ENCODE data around the gene MUS81. TPM values are rescaled to one million over a fixed set of nuclear protein-coding genes. Genes with fewer than 3 reads are reported as not detected.
A peak's percentile ranks its signal among the peaks of the same experiment; 100 is the strongest.

Gene MUS81
- total RNA-seq, 2 donors from 2014 or later: 41.8 to 48.2 TPM

DNA sequence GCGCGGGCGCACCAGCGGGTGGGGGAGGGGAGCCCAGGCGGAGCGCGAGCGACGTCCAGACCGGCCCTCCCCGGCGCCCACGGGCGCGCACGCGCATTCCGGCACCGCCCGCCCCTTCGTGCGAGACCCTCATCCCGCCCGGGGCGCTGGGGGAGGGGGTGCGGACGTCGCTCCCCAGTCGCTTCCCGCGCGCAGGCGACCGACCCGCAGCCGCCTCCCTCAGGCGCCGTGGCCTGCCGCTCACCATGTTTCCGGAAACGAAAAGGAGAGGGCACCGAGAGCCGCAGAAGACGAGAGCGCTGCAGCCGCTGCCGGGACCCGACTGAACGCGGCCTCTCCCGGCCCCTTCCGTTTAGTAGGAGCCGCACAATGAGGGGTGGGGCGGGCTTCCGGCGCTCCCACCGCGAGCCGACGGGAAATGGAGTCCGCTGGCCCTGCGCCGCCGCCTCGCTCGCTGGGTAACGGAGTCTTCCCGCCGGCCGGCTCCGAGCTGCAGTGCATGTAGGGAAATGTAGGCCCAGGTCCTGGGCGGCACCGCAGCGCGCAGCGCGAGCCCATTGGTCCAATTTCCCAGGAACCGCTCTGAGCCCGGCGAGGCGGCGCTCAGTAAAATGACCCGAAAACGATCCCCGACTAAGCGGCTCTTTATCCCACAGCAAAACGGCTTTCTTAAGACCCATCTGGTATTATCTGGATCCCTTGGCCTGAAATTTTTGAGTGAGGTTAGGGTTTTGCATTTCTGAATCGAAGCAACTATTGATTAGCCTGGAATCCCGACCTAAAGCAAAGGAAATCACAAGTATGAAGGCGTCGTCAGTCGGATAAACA is 2.2 kb upstream of the MUS81 start, which contains the start of gene CFL1:
Gene CFL1, minus strand, starts transcription at position 328 of the 828 bp plus-strand sequence. Its CDS starts 81 bp downstream, at position 247.
- DNase-seq (ENCODE audit: low spot score): peak; percentile 100
- intact Hi-C loops (cut with DNase I): no loop called here

DNA sequence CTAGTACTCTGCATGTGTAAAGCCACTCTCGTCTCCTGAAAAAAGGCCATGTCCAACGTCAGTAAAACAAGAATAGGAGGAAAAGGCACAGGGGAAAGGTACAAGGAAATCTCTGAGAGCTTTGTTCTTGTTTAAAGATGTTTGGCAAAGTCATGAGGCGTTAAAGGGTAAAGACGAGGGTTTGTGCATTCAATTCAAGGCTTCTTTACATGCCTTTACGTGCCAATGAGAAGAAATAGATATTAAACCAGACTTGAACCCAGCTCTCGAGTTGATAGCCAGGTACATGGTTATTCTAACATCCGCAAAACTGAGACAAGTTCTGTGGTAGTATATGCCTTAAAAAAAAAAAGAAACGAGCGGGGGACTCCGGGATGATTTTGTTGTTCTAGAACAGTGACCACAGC is 1.5 kb upstream of the MUS81 start:
- intact Hi-C loops (cut with DNase I): no loop called here
- DNase-seq (ENCODE audit: low spot score): no peak

DNA sequence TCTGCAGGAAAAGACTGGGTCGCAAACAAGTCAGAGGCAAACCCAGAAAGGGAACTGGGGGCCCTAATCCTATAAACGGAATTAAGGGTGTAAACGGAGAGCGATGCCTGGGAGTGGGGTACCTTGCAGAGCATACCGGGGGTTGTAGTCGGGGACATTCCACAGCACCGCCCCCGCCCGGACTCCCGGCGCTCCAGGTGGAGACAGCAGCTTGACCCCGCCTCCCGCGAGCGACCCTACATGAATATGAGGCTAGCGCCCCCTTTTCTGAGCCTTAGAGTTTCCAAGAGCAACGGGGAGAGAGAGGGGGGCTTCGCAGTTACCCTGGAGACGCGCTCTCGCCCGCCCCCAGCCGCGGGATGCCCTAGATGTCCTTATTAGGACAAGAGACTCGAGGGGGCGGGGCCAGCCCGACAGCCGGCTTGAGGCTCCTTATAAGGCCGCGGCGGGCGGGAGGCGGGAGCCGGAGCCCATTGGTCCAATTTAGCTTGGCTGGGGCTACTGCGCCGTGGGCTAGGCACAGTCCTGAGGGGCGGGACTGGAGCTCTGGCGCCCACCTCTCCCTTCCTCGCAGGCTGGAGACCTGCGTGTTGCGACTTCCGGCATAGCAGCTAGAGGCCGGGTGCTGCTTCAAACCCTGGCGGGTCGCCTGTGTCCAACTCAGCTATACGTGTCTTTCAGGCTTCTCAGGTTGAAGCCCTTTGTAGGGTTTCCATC is 980 bp upstream of the MUS81 start:
- intact Hi-C loops (cut with DNase I): no loop called here
- peak; percentile 100 for DNase-seq (ENCODE audit: low spot score)

DNA sequence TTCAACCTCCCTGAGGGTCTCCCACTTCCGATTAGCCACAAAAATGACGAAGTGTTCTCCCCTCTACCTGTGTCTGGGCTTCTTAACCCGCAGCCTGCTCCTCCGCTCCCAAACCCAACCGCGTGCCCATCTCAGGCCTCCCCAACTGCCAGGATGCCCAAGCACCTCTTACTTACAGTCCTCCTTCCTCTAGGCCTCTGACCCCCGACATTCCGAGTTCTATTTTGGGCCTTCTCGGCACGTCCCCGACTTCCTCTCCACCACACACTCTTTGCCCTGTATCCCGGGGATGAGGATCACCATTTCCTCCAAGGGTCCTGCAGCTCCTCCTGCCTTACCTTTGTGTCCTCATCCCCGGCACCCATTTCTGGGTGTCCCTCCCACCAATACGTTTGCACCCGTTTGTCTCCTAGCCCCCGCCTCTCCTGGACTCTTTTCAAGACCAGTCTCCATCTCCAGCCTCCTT is 388 bp upstream of the MUS81 start:
- no peak for DNase-seq (ENCODE audit: low spot score)
- intact Hi-C loops (cut with DNase I): no loop called here

DNA sequence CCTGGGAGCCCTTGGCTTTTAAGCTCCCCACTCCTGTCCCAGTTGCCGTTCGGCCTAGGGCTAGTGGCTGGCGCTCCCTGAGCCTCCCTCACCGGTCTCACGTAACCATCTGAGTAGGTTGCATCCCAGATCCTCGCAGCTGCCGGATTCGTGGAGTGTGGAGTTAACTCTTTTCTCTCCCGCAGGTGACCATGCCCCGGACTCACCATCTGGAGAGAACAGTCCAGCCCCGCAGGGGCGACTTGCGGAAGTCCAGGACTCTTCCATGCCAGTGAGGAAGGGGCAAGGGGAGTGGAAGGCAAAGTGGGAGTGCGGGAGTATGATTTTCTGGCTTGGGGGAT is 902 bp downstream of the MUS81 start:
- DNase-seq (ENCODE audit: low spot score): no peak
- intact Hi-C loops (cut with DNase I): no loop called here

DNA sequence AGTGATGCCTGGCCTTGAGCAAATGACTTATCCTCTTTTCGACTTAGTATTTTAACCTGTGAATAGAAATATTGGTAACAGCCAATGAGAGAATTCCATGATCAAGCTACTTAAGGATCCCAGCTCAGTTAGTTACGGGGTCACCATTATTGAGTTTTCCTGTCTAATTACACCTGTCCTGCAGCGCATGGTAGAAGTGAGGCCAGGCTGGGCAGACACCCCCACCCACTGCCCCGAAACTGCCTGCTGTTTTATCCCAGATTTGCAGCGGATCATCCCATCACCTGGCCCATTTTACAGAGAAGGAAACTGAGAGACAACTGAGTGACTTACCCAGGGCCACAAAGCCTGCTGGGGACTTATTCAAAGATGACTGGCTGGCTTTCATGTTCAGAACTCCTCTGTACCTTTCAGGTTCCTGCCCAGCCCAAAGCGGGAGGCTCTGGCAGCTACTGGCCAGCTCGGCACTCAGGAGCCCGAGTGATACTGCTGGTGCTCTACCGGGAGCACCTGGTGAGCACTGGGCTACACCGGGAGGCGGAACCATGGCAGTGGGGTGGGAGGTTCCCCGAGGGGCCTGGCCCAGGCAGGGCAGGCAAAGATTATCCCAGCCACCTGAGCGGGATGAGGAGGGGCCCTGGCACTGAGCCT is 1.4 kb downstream of the MUS81 start:
- intact Hi-C loops (cut with DNase I): no loop called here
- DNase-seq (ENCODE audit: low spot score): peak; percentile 51

DNA sequence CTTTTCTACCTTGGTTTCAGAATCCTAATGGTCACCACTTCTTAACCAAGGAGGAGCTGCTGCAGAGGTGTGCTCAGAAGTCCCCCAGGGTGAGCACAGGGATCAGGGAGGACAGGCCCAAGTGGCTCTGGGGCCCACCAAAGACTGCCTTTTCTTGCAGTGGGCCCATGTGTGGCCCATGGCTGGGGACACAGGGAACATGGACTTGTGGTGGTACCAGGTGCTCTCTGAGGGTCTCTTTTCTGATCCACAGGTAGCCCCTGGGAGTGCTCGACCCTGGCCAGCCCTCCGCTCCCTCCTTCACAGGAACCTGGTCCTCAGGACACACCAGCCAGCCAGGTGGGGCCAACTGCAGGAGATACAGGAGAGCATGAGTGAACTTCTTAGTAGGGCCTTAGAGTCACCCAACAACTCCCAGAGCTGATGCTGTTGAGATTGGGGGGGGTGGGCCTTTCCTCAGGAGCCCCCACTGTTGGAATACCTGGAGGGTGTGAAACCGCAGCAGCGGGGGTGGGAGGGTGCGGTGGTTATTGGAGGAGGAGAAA is 2.0 kb downstream of the MUS81 start:
- intact Hi-C loops (cut with DNase I): no loop called here
- no peak for DNase-seq (ENCODE audit: low spot score)

DNA sequence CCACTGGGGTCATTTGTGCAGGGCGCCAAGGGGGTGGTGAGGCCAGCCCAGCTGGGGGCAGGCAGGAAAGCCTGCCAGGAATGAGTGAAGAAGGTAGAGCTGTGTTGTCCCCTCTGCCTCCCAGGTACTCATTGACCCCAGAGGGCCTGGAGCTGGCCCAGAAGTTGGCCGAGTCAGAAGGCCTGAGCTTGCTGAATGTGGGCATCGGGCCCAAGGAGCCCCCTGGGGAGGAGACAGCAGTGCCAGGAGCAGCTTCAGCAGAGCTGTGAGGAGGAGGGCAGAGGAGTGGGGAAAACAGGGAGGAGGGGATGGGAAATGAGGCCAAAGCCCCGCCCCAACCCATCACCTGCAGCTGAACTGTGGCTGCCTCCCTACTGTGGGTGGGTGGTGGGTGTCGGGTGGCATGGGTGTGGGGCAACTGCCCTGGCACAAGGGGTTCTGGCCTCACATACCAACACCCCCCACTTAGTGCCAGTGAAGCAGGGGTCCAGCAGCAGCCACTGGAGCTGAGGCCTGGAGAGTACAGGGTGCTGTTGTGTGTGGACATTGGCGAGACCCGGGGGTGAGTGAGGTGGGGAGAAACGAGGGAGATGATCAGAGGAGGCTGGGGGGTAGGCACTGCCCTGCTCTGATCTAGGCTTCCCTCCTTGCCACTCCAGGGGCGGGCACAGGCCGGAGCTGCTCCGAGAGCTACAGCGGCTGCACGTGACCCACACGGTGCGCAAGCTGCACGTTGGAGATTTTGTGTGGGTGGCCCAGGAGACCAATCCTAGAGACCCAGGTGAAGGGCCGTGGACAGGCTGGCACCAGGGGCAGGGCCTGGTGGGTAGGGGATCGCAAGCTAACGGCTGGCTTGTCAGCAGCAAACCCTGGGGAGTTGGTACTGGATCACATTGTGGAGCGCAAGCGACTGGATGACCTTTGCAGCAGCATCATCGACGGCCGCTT is 3.0 kb downstream of the MUS81 start:
- peak; percentile 75 for DNase-seq (ENCODE audit: low spot score)
- intact Hi-C loops (cut with DNase I): no loop called here

DNA sequence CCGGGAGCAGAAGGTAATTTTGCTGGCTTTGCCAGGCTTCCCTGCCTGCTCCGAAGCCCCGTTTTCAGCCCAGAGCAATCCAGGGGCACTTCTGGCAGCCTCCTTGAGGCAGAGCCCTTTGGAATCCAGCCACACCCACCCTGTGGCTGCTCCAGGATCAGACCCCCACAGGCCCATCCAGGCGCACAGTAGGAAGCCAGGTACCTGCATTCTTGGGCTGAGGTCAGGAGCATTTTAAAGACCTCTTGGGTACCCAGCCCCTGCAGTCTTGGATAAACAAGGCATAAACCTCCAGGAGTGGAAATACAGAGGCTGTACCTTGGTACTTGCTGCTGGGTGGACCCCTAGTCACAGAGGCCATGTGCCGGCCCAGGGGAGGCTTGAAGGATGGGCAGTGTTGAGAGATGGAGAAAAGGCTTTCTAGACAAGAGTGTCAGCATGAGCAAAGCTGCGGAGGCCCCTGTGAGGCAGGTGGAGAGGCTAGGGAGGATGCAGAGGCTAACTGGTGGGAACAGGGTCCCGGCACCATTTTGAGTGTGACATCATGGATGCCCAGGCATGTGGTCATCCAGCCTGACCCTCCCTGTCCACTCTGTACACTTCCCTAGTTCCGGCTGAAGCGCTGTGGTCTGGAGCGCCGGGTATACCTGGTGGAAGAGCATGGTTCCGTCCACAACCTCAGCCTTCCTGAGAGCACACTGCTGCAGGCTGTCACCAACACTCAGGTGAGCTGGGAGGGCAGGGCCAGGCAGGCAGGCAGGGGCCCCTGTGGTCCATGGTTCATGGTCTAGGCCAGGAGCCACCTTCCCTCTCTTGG is 3.9 kb downstream of the MUS81 start:
- intact Hi-C loops (cut with DNase I): no loop called here
- no peak for DNase-seq (ENCODE audit: low spot score)

DNA sequence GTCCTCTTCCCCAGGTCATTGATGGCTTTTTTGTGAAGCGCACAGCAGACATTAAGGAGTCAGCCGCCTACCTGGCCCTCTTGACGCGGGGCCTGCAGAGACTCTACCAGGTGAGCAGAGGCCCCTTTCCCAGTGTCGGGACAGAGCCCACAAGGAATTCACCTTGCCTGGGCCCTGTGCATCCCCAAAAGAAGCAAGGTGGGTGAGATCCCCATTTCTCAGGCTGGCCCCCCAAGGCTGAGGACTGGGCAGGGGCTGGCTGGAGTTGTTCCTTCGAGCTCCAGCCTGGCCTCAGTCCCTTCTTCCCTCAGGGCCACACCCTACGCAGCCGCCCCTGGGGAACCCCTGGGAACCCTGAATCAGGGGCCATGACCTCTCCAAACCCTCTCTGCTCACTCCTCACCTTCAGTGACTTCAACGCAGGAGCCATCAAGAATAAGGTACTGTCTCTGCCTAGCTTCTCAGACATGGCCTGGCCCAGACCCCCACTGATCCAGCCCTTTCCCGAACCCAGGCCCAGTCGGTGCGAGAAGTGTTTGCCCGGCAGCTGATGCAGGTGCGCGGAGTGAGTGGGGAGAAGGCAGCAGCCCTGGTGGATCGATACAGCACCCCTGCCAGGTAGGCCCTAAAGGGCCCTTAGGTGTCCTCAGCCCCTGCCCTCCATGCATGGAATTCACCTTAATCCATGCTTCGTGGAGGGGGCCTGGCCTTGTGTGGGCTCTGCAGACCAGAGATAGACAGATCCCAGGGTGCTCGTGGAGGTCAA is 4.7 kb downstream of the MUS81 start:
- intact Hi-C loops (cut with DNase I): loop anchor here in 1 of 2 donors (5.0 kb wide), 1 partner anchor 632 kb away; no protein-coding TSS in a partner anchor
- DNase-seq (ENCODE audit: low spot score): no peak

DNA sequence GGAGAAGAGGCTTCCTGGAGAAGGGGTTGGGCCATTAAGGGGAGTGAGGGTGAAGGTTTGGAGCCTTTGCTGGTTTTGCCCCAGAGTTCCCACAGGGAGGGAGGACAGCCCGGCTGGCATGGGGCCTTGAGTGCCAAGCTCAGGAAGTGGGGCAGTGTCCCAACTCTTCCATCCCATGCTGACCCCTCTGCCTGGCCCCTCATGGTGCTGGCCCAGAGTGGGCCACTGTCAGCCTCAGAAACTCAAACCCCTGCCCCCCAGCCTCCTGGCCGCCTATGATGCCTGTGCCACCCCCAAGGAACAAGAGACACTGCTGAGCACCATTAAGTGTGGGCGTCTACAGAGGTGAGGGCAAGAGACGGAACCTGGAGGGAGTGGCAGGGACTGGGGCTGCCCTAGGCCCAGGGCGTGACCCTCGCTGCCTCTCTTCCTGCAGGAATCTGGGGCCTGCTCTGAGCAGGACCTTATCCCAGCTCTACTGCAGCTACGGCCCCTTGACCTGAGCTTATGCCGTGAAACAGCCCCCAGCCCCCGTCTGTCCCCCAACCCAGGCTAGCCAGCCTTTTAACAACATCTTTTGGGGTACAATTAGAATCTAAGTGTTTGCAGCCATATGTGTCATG is 5.4 kb downstream of the MUS81 start:
- intact Hi-C loops (cut with DNase I): loop anchor here in 1 of 2 donors (5.0 kb wide), 1 partner anchor 632 kb away; no protein-coding TSS in a partner anchor
- DNase-seq (ENCODE audit: low spot score): no peak

DNA sequence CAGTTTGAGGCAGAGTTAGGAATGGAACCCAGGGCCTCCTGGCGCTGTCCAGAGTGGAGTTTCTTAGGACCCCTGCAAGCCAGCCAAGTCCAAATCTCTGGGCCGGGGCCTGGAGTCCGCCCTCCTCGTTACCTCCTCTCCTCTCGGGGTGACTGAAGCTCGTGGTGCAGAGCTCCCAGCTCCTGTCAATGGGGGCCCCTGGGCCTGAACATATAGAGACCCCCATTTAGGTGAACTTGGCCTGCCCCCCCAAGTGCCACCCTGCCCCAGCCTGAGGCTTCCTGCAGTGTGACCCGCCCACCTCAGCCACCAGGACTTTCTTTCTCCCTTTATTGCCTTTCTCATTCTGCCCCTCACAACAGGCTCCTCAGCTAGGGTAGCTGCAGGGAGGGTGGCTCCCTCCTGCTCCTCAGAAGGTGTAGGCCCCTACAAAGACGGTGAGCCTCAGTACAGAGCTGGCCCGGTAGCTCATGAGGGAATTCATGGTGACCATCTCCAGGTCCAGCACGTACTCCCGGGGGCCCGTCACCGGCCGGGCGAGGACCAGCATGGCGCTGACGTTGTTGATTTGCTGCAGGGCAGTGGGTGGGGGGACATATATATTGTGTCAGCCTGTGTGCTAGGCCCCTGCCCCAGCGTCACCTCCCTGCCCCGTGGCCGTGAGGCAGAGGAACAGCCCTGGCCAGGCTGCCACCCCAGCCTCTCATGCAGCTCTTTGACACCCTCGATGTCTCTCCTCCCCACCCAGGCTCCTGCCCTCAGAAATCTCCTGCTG is 6.5 kb downstream of the MUS81 start:
- DNase-seq (ENCODE audit: low spot score): no peak
- intact Hi-C loops (cut with DNase I): loop anchor here in 1 of 2 donors (5.0 kb wide), 1 partner anchor 631 kb away; no protein-coding TSS in a partner anchor

DNA sequence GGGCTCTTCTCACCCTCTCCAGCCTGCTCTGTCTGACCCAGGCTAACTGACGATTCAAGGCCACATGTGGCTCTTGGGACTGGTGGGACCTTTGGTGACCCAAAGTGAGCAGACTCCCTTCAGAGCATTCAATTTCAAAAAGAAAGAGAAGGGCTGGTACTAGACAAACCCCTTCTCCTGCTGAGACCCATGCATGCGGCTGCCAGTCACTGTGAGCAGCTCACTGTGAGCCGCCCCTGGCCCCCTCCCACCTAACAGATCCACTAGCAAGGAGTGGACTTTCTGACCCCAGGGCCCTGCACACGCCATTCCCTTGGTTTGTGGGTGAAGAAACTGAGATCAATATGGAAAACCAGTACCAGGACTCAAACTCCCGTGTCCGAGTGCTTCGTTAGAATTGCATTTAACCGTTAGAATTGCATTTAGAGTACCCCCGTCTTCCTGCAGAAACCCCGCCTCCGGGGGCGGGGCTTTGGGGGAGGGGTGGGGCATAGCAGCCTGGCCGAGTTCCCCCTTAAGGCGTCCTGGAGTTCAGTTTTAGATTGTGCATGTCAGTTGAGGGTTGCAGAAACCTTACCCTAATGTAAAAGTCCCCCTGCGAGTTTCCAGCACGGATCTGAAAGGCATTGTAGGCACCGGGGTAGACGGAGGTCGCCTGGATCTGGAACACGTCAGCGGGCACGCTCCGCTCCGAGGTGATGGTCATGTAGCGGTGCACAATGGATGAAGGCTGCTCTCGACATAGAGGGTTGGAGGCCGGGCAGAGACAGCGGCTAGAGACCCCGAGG is 7.2 kb downstream of the MUS81 start:
- no peak for DNase-seq (ENCODE audit: low spot score)
- intact Hi-C loops (cut with DNase I): loop anchor here in 1 of 2 donors (5.0 kb wide), 1 partner anchor 630 kb away; no protein-coding TSS in a partner anchor

DNA sequence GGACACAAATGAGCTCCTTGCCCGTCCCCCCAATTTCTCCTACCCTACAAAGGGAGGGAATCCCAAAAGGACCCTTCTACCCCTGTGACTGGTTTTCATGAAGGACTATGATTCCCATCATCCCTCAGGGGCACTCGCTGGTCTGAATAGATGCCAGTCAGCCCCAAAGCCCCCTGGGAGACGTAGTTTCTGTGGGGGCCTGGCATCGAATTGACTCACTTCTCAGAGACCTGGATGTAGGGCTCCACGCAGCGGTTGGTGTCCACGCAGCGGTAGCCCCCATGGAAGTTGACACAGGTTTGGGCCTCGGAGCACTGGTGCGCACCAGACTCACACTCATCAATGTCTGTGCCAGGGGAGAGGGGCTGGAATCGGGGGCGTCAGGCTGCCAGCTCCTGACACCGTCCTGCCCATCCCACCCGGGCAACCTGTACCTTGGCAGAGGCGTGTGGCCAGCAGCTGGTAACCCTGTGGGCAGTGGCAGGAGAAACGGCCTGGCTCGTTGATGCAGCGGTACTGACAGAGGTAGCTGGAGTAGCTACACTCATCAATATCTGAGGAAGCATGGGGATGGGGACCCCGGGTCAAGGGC is 7.9 kb downstream of the MUS81 start:
- intact Hi-C loops (cut with DNase I): loop anchor here in 1 of 2 donors (5.0 kb wide), 1 partner anchor 629 kb away; no protein-coding TSS in a partner anchor
- no peak for DNase-seq (ENCODE audit: low spot score)
